ENCODE data around the gene DENND5A.

GRCh38 chr11:9203691-9204311 lies 61.3 kb downstream of the DENND5A start:
- TF ChIP-seq, protein P1, sequence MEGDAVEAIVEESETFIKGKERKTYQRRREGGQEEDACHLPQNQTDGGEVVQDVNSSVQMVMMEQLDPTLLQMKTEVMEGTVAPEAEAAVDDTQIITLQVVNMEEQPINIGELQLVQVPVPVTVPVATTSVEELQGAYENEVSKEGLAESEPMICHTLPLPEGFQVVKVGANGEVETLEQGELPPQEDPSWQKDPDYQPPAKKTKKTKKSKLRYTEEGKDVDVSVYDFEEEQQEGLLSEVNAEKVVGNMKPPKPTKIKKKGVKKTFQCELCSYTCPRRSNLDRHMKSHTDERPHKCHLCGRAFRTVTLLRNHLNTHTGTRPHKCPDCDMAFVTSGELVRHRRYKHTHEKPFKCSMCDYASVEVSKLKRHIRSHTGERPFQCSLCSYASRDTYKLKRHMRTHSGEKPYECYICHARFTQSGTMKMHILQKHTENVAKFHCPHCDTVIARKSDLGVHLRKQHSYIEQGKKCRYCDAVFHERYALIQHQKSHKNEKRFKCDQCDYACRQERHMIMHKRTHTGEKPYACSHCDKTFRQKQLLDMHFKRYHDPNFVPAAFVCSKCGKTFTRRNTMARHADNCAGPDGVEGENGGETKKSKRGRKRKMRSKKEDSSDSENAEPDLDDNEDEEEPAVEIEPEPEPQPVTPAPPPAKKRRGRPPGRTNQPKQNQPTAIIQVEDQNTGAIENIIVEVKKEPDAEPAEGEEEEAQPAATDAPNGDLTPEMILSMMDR (IDR thresholded peaks at IDR 0.05 in 4 of 5, conservative IDR thresholded peaks at IDR 0.05 in 1 of 5): no peak
- TF ChIP-seq POLR2A (IDR thresholded peaks at IDR 0.05): no peak
